Measurements from ENCODE around the gene TMEM203.

The TMEM203 gene

GRCh38 chr9:137178939-137179630, 26.4 kb downstream of the TMEM203 start:
- no peak for DNase-seq (ENCODE audit: low spot score)

- DNase-seq (ENCODE audit: low spot score), result no peak
These were observed 27.1 kb downstream of the TMEM203 start for GRCh38 chr9:137178201-137178938.

- peak; percentile 79 for DNase-seq (ENCODE audit: low spot score)
These were observed 28.9 kb downstream of the TMEM203 start for GRCh38 chr9:137176302-137177182.

DNA sequence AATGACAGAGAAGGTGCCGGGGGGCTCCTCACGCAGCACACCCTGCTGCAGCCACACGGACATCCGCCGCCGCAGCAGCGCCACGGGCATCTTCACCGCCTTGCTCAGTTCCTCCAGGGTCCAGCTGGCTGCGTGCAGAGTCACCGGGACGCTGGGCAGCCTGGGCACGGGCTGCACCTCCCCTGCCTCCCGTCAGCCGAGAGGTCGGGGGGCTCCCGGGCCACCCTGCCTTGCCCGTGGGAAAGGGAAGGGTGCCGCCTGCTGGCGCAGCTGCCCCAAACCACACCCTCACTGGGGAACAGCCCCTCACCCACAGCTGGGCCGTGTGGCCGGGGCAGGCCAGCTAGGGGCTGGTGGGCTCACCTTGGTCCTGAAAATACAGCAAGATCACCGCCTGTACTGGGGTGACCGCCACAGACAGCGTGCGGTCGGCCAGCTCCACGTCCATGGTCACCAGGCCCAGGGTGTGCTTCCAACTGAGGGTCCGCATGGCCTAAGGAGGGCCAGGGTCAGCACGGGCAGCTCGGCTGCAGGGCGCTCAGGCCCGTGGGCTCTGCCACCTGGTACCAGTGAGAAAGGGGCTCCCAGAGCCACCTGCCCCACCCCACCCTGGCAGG, 30.0 kb downstream of the TMEM203 start:
- peak; percentile 84 for DNase-seq (ENCODE audit: low spot score)

- peak; percentile 75 for DNase-seq (ENCODE audit: low spot score)
These were observed 30.6 kb downstream of the TMEM203 start for GRCh38 chr9:137174722-137175293.

- no peak for DNase-seq (ENCODE audit: low spot score)
These were observed 31.4 kb downstream of the TMEM203 start for GRCh38 chr9:137173796-137174664.

DNA sequence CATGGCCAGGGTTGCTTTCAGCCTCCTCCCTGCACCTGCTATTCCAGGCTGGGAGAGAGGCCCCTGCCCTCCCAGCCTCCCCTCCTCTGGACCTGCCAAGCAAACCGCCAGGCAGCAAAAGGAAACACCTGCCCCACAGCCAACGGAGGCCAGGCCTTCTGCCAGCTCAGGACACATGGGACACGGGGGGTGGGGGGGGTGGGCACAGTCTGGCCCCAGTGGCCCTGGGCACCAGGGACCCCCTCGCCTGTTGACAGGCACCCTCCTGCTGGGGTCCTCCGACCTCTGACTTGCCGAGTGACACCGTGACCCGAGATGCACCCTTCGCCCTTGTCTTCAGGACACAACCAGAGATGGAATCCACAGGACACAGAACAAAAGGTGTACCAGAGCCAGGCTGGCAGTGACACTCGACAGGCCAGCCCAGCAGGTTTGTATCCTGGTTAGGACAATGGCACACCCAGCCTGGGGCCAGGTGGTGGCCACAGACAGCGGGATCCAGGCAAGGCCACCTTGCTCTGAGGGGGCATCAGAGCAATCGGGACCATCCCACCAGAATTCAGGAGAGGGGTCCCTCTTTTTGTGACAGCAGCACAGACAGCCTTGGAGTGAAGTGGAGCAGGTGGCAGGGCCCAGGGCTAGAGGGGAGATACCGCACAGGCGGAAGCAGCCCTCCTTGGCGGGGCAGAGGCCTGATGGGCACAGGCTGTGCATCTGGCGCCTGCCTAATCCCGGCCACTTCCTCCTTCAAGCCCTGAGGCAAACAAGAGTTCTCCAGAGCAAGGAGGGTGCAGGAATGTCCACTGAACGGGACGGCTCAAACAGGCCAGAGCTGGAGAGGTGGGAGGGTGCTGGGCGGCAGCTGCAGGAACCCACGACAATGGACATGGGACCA, 32.3 kb downstream of the TMEM203 start:
- DNase-seq (ENCODE audit: low spot score), result no peak

DNA sequence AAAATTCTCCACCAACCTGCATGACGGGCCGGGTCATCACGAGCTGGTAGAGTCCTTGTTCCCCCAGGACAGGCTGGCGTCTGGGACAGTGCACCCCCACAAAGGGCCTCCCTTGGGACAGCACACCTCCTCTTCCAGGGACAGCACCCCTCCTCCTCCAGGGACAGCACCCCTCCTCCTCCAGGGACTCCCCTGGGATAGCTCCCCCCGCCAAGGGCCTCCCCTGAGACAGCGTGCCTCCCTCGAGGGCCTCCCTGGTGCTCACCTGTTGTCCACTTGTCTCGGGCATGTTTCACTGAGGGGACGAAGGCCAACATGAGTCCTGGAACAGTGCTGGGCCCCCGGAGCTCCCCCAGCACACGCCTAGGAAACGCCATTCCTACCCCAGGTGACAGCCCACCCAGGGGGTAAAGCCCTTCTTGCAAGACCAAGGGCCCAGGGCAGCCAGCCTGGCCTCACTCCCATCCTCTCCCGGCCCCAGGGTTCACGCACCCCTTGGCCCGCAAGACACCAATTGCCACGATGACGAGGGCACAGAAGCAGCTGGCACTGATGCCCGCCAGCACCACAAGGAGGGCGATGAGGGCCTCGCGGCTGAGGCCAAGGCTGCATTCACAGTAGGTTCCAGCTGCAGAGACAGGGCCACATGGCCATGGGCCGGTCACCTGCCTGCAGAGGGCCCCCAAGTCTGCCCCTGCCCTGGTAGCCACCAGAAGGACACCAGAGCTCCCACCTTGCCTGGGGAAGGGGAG, 34.1 kb downstream of the TMEM203 start:
- no peak for DNase-seq (ENCODE audit: low spot score)

- DNase-seq (ENCODE audit: low spot score), result no peak
These were observed 34.8 kb downstream of the TMEM203 start for GRCh38 chr9:137170486-137171148.

DNA sequence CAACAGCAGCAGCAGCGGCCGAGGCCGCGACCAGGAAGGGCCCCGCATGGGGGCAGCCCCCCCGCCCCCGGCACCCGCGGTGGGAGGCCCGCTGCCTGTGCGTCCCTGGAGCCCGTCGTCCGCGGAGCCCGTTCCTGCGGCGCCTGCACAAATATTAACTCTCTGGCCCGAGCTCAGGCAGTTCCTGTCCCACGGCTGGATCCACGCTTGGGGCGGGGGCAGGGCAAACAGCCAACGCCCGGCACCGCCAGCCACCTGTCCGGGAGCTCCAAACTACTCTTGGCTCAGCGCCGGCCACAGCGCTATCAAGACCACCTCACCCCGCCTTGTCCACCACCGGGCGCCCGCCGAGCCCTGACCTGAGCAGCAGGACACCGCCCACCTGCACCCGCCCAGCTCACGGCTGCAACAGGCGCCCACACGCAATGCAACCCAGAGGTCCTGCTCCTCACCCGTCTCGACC, 35.5 kb downstream of the TMEM203 start, which contains the start of gene LRRC26:
LRRC26 (minus strand) TSS at position 156 of the 463 bp plus-strand sequence; CDS start at position 48, 108 bp downstream.
- no peak for DNase-seq (ENCODE audit: low spot score)

DNA sequence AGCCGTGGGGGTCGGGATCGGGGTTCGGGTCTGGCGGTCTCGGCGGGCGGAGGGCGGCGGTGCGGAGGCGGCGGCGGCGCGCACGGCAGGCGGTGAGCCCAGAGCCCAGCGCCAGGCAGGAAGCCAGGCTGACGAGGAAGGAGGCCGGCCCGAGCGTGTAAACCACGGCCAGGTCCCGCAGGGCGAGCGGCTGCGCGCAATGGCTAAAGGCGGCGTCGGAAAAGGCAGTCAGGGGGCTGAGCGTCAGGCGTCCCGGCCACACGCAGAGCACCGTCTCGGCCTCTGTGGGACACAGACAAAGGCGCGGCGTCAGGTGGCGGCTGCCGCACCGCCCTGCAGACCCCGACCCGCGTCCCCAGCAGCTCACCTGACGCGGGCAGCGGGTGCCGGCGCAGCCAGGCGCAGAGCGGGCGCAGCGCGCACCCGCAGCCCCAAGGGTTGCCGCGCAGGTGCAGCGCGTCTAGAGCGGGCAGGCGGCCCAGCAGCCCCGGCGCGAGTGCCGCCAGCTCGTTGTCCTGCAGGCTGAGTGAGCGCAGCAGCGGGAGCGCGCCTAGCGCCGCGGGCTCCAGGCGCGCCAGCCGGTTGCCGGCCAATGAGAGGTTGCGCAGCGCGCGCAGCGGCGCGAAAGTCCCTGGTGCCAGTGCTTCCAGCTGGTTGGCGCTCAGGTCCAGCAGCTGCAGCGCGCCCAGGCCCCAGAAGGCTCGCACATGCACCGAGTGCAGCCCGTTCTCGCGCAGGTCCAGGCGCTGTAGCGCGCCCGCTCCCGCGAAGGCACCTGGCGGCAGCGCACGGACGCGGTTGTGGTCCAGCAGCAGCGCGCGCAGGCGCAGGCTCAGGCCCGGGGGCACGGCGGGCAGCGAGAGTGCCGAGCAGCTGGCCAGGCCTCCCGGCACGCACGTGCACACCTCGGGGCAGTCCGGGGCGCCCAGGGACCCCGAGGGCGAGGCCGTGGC, 36.3 kb downstream of the TMEM203 start:
- DNase-seq (ENCODE audit: low spot score), result peak; percentile 93

- no peak for DNase-seq (ENCODE audit: low spot score)
These were observed 36.9 kb downstream of the TMEM203 start for GRCh38 chr9:137168573-137168903.

- peak; percentile 59 for DNase-seq (ENCODE audit: low spot score)
These were observed 37.5 kb downstream of the TMEM203 start for GRCh38 chr9:137167747-137168572.

GRCh38 chr9:137167277-137167746, 38.1 kb downstream of the TMEM203 start:
- no peak for DNase-seq (ENCODE audit: low spot score)

DNA sequence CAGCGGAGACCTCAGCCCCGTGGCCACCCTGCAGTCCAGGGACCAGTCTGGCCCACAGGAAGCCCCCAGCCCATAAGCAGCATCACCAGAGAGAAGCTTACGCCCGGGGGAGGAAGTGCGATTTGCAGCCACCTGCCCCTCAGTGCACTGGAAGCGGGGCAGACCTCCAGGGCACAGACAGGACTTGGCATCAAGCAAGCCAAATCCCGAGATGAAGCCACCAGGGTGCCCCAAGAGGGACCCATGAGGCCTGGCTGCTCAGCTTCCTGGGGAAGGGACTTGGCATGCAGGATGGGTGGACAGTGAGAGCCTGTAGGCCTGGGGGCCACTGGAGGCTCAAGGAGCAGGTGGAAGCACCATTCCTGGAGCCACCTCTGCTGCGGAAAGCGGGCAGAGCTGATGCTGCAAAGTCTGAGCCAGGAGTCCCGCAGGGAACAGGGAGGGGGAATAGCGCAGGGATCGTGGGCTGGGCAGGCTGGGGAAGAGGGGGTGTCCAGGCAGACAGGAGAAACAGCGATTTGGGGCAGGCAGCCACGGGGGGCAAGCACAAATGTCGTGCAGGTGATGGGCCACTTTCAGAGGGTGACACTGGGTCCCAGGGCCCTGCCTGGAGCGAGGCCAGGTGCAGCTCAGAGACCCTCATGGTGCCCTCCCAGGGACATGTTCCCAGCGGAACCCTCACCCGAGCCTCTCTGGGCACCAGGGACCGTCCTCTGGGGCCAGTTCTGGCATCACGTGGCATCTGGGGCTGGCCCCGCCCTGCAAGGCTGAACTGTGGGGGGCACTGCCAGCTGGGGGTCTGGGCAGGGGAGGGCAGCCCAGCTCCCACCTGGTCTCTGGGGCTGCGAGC, 38.8 kb downstream of the TMEM203 start:
- no peak for DNase-seq (ENCODE audit: low spot score)

Measured in iPS-NIHi11 (cell line).